ENCODE data around the gene COG7.
"Not testable (repeated sequence)": the region's sequence is repeated elsewhere in the genome, so short reads cannot be mapped to it uniquely, and the experiment has no call there.

The COG7 gene

DNA sequence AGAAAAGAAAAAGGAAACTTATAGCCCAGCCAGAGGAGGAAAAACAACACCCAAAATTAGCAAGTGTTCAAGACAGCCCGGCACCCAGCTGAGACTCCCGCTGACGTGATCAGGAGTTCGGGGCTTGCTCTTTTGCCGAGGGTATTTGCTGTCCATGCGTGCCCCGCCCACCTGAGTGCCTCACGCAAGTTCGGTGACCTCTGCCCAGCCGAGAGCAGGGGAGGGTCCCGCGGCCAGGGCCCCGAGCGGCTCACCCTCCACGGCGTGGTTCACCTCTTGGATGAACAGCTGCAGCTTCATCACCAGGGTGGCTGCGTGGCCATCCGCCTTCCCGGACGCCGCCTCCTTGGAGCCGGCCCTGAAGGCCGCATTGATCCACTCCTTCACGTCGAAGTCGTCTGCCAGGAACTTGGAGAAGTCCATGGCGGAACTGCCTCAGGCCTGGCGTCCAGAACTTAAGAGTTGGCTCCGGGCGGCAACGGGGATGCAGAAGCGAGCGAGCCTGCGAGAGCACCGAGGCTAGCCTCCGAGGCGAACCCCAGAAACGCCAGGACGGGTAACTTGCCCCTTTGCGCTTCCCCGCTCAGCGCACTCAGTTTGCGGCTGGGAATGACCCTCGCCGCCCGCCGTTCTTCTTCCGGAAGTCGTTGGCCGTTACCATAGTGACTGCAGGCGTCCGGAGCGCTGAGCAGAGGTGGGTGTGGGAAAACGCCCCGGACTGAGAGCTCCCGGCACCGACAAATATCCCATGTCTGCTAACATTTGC, at the start of gene COG7:
Gene COG7 (minus strand): TSS at position 618 of the 766 bp plus-strand sequence. CDS start 195 bp downstream, at position 423.
- in situ Hi-C loops (cut with MboI; ENCODE audit: low sequenced_read_pairs), result no loop called here

DNA sequence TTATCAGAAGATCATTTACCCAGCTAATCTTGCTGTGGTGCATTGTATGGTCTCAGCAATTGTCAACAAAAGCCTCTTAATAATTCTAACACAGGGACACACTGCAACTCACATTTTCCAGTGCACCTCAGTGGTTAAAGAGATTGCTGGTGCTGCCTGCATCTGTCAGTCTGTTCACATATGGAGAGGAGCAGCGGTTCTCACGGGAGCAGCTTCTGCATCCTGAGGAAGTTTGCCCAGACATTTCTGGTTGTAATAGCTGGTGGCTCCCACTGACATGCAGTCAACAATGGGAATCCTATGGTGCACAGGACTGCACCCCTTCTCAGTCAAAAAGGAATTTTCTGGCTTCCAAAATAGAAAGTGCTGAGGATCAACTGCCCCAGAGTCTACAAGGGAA, 49.5 kb upstream of the COG7 start:
- in situ Hi-C loops (cut with MboI; ENCODE audit: low sequenced_read_pairs), result no loop called here

DNA sequence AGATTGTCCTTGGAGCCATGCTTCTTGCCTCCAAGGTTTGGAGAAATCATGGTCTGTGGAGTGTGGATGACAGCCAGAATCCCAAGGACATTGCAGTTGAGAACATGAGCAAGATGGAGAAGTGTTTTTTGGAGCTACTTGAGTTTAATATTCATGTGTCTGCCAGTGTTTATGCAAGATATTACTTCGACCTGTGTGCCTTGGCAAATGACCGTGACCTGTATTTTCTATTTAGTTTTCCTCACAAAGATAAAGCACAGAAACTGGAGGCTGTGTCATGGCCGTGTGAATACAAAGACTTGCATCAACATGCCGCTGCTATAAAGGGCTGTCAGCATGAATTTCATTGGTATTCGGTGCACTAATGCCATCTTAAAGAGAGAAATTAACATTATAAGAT, 48.3 kb upstream of the COG7 start:
- in situ Hi-C loops (cut with MboI; ENCODE audit: low sequenced_read_pairs), result no loop called here

DNA sequence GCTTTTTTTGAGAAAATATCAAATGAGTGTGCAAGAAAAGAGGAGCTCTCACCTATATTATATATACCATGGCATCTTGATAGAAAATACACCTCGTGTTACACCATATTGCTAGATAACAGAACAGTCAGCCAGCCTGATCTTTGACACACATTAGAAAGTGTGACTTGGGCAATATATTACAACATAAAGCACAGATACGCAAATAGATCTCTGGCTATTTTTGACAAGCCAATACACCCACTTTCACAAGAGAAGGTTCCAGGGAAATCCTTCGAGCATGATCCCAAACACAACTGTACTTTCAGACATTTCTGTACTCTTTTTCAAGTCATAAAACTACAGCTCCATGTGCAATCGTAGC, 47.9 kb upstream of the COG7 start:
- in situ Hi-C loops (cut with MboI; ENCODE audit: low sequenced_read_pairs), result no loop called here

- in situ Hi-C loops (cut with MboI; ENCODE audit: low sequenced_read_pairs), result no loop called here
Observed at GRCh38 chr16:23500212-23500861, 47.3 kb upstream of the COG7 start.

DNA sequence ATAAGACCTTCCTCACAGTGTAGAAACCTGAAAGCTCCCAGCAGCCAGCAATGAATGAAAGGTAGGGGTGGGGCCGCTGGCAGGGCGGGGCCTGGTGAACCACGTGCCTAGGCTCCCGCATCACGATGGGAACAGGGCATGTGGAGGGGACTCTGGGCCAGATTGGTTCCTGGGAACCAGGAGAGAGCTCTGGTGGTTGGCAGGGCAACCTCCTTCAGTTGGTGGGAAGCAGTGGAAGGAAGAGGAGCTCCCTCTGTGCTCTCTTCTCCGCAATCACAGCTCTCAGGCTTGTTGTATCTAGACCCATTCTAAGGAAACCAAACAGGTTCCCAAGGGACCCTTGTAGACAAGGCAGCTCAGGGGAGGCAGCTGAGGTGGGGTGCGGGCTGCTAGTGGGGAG, 46.8 kb upstream of the COG7 start:
- in situ Hi-C loops (cut with MboI; ENCODE audit: low sequenced_read_pairs), result no loop called here

DNA sequence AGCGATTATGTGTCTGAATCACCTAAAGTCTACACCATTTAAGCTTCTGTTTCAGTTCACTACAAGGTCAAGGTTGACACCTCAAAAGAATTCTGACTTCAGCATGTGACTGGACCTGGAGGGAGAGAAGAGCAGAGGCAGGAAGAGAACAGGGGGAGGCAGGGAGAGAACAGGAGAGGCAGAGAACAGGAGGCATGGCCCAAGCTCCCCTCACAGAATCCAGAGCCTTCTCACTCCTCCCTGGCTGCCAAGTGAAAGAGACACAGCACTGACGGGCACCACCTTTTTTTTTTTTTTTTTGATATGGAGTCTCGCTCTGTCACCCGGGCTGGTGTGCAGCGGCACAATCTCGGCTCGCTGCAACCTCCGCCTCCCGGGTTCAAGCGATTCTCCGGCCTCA, 45.9 kb upstream of the COG7 start:
- in situ Hi-C loops (cut with MboI; ENCODE audit: low sequenced_read_pairs), result no loop called here

- in situ Hi-C loops (cut with MboI; ENCODE audit: low sequenced_read_pairs), result no loop called here
Observed at GRCh38 chr16:23497543-23497868, 44.5 kb upstream of the COG7 start.

DNA sequence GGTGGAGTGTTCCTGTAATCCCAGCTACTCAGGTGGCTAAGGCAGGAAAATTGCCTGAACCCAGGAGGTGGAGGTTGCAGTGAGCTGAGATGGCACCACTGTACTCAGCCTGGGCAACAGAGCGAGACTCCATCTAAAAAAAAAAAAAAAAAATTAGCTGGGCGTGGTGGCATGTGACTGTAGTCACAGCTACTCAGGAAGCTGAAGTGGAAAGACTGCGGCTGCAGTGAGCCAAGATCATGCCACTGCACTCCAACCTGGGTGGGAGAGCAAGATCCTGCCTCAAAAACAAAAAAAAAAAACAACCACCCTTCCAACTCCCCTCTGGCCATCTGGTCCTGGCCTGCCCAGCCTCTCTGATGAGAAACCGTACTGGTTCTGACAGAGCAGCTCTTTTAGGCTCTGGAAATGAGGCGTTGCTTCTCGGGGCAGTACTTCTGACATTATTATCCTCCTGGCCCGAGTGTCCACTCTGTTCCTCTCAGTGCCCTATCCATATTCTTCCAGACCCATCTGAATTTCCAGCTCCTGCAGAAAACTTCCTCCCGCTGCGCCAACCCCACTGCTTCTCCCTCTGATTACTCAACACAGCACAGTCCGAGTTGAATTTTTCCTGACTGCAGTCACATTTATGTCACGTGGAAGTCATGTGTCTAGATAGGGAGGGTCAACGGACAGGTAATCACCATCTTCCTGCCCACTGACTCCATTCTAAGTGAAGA, 44.0 kb upstream of the COG7 start:
- in situ Hi-C loops (cut with MboI; ENCODE audit: low sequenced_read_pairs), result no loop called here

DNA sequence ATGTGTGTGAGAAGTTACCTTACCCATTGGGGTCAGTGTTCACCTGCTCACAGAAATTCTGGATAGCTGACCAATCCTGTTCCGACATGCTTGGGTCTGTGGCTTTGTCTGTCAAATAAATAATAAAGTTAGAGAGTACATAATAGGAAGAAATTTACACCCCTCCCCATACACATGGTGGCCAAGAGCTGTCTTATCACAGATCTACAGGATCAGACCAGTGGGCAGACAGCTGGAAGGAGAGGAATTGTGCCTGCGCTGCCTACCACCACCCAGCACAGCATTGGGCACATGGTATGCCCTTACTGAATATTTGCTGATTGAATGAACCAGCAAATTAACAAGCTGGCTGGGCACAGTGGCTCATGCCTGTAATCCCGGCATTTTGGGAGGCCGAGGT, 42.7 kb upstream of the COG7 start:
- in situ Hi-C loops (cut with MboI; ENCODE audit: low sequenced_read_pairs), result no loop called here

GRCh38 chr16:23494188-23494587, 41.2 kb upstream of the COG7 start:
- in situ Hi-C loops (cut with MboI; ENCODE audit: low sequenced_read_pairs), result no loop called here

GRCh38 chr16:23491490-23492391, 38.8 kb upstream of the COG7 start:
- in situ Hi-C loops (cut with MboI; ENCODE audit: low sequenced_read_pairs), result no loop called here

DNA sequence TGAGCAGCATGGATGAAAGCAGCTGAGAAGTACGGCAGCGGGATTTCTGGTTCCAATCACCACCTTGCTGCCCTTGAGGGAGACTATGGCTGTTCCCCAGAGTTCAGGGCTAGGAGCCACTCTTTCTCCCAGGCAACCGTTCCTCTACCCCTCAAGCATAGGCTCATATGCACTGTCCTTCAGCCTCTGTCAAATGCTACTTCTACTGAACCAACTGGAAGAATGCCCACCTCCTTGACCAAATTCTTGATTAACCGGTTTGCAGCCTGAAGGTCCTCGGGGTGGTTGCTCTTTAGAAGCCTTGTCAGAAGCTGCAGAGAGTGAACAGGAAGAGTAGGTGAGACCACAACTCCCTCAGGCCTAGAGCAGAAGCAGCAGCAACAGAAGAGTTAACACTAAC, 33.5 kb upstream of the COG7 start:
- in situ Hi-C loops (cut with MboI; ENCODE audit: low sequenced_read_pairs), result no loop called here

GRCh38 chr16:23485841-23486240, 32.9 kb upstream of the COG7 start:
- in situ Hi-C loops (cut with MboI; ENCODE audit: low sequenced_read_pairs), result no loop called here

DNA sequence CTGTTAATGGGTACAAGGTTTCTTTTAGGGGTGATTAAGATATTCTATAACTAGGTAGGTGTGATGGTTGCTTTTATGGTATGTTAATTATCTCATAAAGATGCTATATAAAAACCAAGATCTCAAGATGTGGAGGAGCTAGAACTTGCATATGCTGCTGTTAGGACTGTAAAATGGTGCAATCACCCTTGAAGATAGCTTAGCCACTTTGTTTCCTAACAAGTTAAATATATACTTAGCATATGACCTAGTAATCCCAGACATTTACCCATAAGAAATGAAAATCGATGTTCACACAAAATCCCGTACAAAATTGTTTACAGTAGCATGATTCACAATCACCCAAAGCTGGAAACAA, 32.2 kb upstream of the COG7 start:
- in situ Hi-C loops (cut with MboI; ENCODE audit: low sequenced_read_pairs), result no loop called here

DNA sequence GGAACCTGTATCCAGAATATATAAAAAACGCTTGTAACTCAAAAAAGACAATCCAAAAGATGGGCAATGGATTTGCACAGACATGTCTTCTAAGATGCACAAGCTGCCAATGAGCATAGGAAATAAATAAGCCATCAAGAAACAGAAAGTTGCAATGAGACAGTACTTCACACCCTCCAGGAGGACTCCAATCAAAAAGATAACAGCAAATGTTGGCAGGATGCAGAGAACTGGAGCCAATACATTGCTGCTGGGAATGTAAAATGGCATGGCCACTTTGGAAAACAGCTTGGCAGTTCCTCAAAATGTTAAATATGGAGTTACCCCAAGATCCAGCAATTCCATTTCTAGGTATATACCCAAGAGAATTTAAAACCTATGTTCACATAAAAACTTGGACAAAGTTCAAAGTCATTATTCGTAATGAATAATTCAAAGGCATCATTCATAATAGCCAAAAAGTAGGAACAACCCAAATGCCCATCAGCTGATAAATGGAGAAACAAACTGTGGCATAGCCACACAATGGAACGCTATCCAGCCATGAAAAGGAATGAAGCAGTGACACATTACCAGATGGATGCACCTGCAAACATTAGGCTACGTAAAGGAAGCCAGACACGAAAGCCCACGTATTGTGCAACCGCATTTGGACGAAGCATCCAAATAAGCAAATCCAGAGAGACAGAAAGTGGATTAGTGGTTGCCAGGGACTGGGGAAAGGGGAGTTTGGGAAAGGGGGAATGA, 31.7 kb upstream of the COG7 start:
- in situ Hi-C loops (cut with MboI; ENCODE audit: low sequenced_read_pairs), result no loop called here

DNA sequence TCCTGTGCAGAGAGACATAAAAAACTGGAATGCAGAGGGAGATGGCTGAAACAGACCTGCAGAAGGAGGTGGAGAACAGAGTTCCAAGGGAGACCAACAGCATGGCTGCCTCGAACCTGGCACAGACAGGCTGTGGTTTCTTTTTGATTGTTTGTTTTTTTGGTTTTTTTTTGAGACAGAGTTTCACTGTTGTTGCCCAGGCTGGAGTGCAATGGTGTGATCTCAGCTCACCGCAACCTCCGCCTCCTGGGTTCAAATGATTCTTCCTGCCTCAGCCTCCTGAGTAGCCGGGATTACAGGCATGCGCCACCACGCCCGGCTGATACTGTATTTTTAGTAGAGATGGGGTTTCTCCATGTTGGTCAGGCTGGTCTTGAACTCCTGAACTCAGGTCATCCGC, 30.5 kb upstream of the COG7 start:
- in situ Hi-C loops (cut with MboI; ENCODE audit: low sequenced_read_pairs), result not testable (repeated sequence)

DNA sequence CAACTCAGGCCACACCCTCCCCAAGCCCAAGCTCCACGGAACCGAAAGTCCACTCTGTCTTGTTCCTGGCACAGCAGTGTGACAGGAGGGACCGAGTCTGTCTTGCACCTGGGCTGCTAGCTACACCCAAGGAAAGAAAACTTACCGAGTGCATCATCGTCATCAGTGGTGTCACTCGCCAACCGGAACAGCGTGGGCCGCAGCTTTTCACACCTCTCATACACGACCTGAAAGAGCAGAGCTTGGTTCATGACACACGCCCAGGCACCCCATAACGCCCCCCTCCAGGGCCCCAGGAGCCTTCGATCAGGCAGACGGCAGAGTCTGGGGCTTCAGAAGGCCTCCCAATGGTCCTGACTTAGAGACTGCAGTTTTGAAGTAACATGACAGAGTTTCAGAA, 29.8 kb upstream of the COG7 start:
- in situ Hi-C loops (cut with MboI; ENCODE audit: low sequenced_read_pairs), result no loop called here

GRCh38 chr16:23480257-23480656, 27.3 kb upstream of the COG7 start:
- in situ Hi-C loops (cut with MboI; ENCODE audit: low sequenced_read_pairs), result no loop called here

GRCh38 chr16:23479138-23479537, 26.1 kb upstream of the COG7 start:
- in situ Hi-C loops (cut with MboI; ENCODE audit: low sequenced_read_pairs), result no loop called here

DNA sequence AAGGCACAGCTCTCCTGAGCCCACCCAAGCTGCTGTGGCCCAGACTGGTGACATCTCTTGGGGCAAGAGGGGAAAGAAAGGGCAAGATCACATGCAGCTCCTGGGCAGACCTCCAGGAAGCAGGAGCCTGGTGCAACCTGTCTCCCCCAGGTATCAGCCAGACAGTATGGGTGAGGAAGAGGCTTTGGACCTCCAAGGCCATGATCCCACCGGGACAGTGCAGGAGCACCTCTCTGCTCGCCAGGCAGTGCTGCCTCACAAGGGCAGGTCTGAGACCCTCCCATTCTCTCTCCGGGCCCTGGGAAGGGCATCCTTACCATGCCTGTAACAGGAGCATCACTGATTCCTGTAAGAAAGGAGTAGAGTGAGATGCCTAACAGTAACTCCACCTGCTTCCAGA, 25.6 kb upstream of the COG7 start:
- in situ Hi-C loops (cut with MboI; ENCODE audit: low sequenced_read_pairs), result no loop called here
